OCI-LY3 (cell line): ENCODE data around the gene PNPLA8.
"Not testable (repeated sequence)": the region's sequence is repeated elsewhere in the genome, so short reads cannot be mapped to it uniquely, and the experiment has no call there.

Source experiments
- H2AFZ ChIP-seq: fragments of 200-600, 300-600 bp; shearing (Covaris generic); 2 replicates; pipeline ENCODE4 v1.6.0; 2014; ENCODE audit warnings: antibody characterized with exemption, low read depth, low read length
- H3K27ac ChIP-seq: fragments of 200-600, 300-600 bp; sonication (generic); 2 replicates; pipeline ENCODE4 v1.5.1; 2014; ENCODE audit warnings: mild to moderate bottlenecking, low read length, moderate library complexity, mixed read lengths
- H3K27me3 ChIP-seq: fragments of 200-600, 300-600 bp; sonication (generic); 2 replicates; pipeline ENCODE4 v1.6.1; 2014; ENCODE audit warnings: low read depth, low read length, mixed read lengths
- H3K36me3 ChIP-seq: fragments of 200-600, 300-600 bp; sonication (generic); replicated peaks from 2 replicates; pipeline ENCODE3; 2014; ENCODE audit warnings: low read depth, low read length, mixed read lengths
- H3K4me1 ChIP-seq: fragments of 300-600, 200-600 bp; sonication (generic); 2 replicates; pipeline ENCODE4 v1.6.1; 2014; ENCODE audit warnings: low read length, mixed read lengths
- H3K4me2 ChIP-seq: fragments of 200-600, 300-600 bp; sonication (generic); 2 replicates; pipeline ENCODE4 v1.6.1; 2014; ENCODE audit warnings: low read length, mixed read lengths
- H3K4me3 ChIP-seq: fragments of 300-600, 200-600 bp; sonication (generic); 2 replicates; pipeline ENCODE4 v1.5.1; 2014; ENCODE audit warnings: antibody characterized with exemption, mild to moderate bottlenecking, low read length, moderate library complexity
- H3K79me2 ChIP-seq: fragments of 300-600, 200-600 bp; shearing (Covaris generic); 2 replicates; pipeline ENCODE4 v1.6.1; 2014; ENCODE audit warnings: mild to moderate bottlenecking, low read length, mixed read lengths
- H3K9ac ChIP-seq: fragments of 300-600, 200-600 bp; shearing (Covaris generic); 2 replicates; pipeline ENCODE4 v1.6.0; 2014; ENCODE audit warnings: mild to moderate bottlenecking, low read length, moderate library complexity
- H3K9me3 ChIP-seq: fragments of 200-600, 300-600 bp; shearing (Covaris generic); 2 replicates; pipeline ENCODE4 v1.6.1; 2014; ENCODE audit warnings: low read length, mixed read lengths; ENCODE audit not compliant: insufficient read depth
- H4K20me1 ChIP-seq: fragments of 200-600, 300-600 bp; sonication (generic); 2 replicates; pipeline ENCODE4 v1.6.1; 2016; ENCODE audit warnings: low read length, mixed read lengths; ENCODE audit not compliant: insufficient read depth
- EZH2phosphoT487 ChIP-seq: fragments of 200-600 bp; shearing (Covaris generic); IDR thresholded peaks from 2 replicates; pipeline ENCODE4 v1.6.1; 2018; ENCODE audit warnings: antibody characterized with exemption, mixed run types, low read depth
- TF ChIP-seq, protein P1 (sequence below): fragments of 200-600, 300-600 bp; sonication (generic); IDR thresholded peaks from 2 replicates; pipeline ENCODE4 v1.5.1; 2014; ENCODE audit warnings: antibody characterized with exemption, low read length, low read depth

The PNPLA8 gene

DNA sequence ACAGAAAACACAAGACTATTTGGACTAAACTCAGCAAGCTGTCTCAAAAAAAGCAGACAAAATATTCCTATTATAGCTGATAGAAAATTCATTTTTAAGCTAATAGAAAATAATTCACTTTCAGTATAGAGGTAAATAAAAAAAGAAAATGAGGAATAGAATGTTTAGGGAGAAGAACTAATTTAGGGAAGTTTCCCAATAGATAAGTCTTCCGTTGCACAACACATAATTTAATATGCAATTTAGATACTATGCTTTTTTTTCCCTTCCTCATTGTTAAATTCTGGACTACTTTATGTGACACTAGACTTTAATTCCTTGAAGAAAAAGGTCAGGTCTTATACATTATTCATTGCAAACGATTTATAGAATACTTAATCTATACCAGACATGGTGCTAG, 10.3 kb downstream of the PNPLA8 start:
- no peaks in the 10 kb centered on the region for H4K20me1 ChIP-seq
- H3K4me3 ChIP-seq: no peak overlapping the region
- H3K27me3 ChIP-seq: no peaks in the 10 kb centered on the region
- H3K9me3 ChIP-seq: no peaks in the 10 kb centered on the region
- no peak overlapping the region for H3K4me2 ChIP-seq
- H3K9ac ChIP-seq: no peak overlapping the region
- TF ChIP-seq, protein P1, sequence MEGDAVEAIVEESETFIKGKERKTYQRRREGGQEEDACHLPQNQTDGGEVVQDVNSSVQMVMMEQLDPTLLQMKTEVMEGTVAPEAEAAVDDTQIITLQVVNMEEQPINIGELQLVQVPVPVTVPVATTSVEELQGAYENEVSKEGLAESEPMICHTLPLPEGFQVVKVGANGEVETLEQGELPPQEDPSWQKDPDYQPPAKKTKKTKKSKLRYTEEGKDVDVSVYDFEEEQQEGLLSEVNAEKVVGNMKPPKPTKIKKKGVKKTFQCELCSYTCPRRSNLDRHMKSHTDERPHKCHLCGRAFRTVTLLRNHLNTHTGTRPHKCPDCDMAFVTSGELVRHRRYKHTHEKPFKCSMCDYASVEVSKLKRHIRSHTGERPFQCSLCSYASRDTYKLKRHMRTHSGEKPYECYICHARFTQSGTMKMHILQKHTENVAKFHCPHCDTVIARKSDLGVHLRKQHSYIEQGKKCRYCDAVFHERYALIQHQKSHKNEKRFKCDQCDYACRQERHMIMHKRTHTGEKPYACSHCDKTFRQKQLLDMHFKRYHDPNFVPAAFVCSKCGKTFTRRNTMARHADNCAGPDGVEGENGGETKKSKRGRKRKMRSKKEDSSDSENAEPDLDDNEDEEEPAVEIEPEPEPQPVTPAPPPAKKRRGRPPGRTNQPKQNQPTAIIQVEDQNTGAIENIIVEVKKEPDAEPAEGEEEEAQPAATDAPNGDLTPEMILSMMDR: no peak
- TF ChIP-seq EZH2phosphoT487: no peak
- H3K36me3 ChIP-seq: peaks cover 18% of the 10 kb centered on the region
- H3K79me2 ChIP-seq: peaks cover 5% of the 10 kb centered on the region; the same call in 1 of the 2 replicates
- no peak overlapping the region for H2AFZ ChIP-seq
- H3K4me1 ChIP-seq: no peaks in the 10 kb centered on the region
- H3K27ac ChIP-seq: no peak overlapping the region

DNA sequence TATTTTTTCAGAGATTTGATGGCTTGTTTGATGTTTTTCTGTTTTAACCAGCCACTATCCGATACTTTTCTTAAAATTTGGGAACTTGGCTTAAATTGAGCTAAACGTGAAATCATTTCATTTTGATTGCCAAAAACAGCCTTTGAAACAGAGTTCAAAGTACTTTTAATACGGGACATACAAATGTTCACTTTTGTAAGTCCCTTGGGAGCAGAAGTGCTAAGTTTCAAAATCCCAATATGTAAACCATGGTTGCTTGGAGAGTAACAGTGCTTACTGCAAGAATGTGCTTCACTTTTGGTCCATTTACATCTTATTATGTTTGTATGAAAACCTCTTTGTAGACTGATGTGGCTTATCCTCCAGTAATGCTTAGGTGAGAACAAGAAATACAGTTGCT, 10.9 kb downstream of the PNPLA8 start:
- no peaks in the 10 kb centered on the region for H4K20me1 ChIP-seq
- peaks cover 5% of the 10 kb centered on the region; the same call in 1 of the 2 replicates for H3K79me2 ChIP-seq
- no peak overlapping the region for H3K4me2 ChIP-seq
- no peak for TF ChIP-seq EZH2phosphoT487
- TF ChIP-seq, protein P1: no peak
- no peaks in the 10 kb centered on the region for H3K4me1 ChIP-seq
- no peaks in the 10 kb centered on the region for H3K9me3 ChIP-seq
- H2AFZ ChIP-seq: no peak overlapping the region
- H3K27ac ChIP-seq: no peak overlapping the region
- no peak overlapping the region for H3K4me3 ChIP-seq
- H3K36me3 ChIP-seq: peaks cover 18% of the 10 kb centered on the region
- no peak overlapping the region for H3K9ac ChIP-seq
- H3K27me3 ChIP-seq: no peaks in the 10 kb centered on the region

DNA sequence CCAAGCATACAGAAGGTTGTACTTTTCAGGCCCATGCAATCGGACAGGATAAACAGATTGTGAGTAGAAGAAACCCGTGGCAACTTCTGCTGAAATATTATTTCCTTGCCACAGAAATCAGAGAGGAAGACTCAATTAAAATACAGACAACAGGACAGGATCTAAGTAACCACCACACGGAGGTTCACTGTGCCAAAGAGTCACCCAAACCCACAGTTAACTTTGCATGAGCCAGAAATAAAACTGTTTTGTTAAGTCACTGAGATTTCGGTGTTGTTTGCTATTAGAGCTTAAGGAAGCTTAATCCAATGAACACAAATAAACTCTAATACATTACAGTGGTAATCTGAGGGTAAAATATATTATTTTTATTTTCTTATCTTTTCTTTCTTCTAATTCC, 14.0 kb downstream of the PNPLA8 start:
- TF ChIP-seq EZH2phosphoT487: no peak
- TF ChIP-seq, protein P1: no peak
- Histone ChIP-seq H3K9ac (no peak overlapping the region), H4K20me1 (no peaks in the 10 kb centered on the region), H3K79me2 (no peaks in the 10 kb centered on the region), H3K27me3 (no peaks in the 10 kb centered on the region), H3K4me1 (no peaks in the 10 kb centered on the region), H3K9me3 (no peaks in the 10 kb centered on the region), H3K36me3 (peaks cover 9% of the 10 kb centered on the region), H3K4me2 (no peak overlapping the region), H3K4me3 (no peak overlapping the region), H3K27ac (no peak overlapping the region), H2AFZ (no peak overlapping the region)

DNA sequence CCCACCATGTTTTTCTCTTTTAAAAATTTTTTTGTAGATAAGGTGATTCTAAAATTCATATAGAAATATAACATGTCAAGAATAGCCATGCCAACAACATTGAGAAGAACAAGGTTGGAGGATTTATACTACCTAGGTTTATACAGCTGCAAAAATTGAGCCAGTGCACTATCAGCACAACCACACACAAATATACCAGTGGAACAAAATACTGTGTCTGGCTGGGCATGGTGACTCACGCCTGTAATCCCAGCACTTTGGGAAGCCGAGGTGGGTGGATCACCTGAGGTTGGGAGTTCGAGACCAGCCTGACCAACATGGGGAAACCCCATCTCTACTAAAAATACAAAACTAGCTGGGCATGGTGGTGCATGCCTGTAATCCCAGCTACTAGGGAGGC, 21.4 kb downstream of the PNPLA8 start:
- not testable (repeated sequence) for H2AFZ ChIP-seq, H3K4me3 ChIP-seq, H3K27ac ChIP-seq, H3K9me3 ChIP-seq, H3K79me2 ChIP-seq, H3K27me3 ChIP-seq, H3K9ac ChIP-seq, H3K36me3 ChIP-seq, H4K20me1 ChIP-seq, H3K4me2 ChIP-seq
- H3K4me1 ChIP-seq: peaks cover 16% of the 10 kb centered on the region
